ENCODE data around the gene KCNG2. TPM values are rescaled to one million over a fixed set of nuclear protein-coding genes. Genes with fewer than 3 reads are reported as not detected.
A peak's percentile ranks its signal among the peaks of the same experiment; 100 is the strongest.

The KCNG2 gene
- total RNA-seq, 1 donor from 2014 or later = not detected

GRCh38 chr18:79819064-79819967 is 21.6 kb downstream of the KCNG2 start:
- Mint-ChIP-seq H3K4me3 (no peak overlapping the region), H3K27ac (ENCODE audit: unreplicated experiment) (no peak overlapping the region), H3K27me3 (ENCODE audit: low read depth) (peaks cover 26% of the 10 kb centered on the region), H3K9me3 (no peaks in the 10 kb centered on the region), H3K4me1 (no peaks in the 10 kb centered on the region), H3K36me3 (ENCODE audit: low read depth) (no peaks in the 10 kb centered on the region)
- TF ChIP-seq CTCF (conservative IDR thresholded peaks at IDR 0.05) = no peak
- DNase-seq (ENCODE audit: low read depth, low spot score) = no peak

- Mint-ChIP-seq H3K36me3 (ENCODE audit: low read depth) (no peaks in the 10 kb centered on the region), H3K27ac (ENCODE audit: unreplicated experiment) (peak overlapping the region; percentile 76), H3K4me3 (no peak overlapping the region), H3K27me3 (ENCODE audit: low read depth) (peaks cover 19% of the 10 kb centered on the region), H3K9me3 (no peaks in the 10 kb centered on the region), H3K4me1 (no peaks in the 10 kb centered on the region)
- DNase-seq (ENCODE audit: low read depth, low spot score) = no peak
- no peak for TF ChIP-seq CTCF (conservative IDR thresholded peaks at IDR 0.05)
Measured at GRCh38 chr18:79819968-79820351, 22.2 kb downstream of the KCNG2 start.

GRCh38 chr18:79823120-79823519 is 25.4 kb downstream of the KCNG2 start:
- TF ChIP-seq CTCF (conservative IDR thresholded peaks at IDR 0.05) = no peak
- DNase-seq (ENCODE audit: low read depth, low spot score) = no peak
- Mint-ChIP-seq H3K36me3 (ENCODE audit: low read depth) (no peaks in the 10 kb centered on the region), H3K4me3 (no peak overlapping the region), H3K27me3 (ENCODE audit: low read depth) (peaks cover 5% of the 10 kb centered on the region), H3K4me1 (no peaks in the 10 kb centered on the region), H3K27ac (ENCODE audit: unreplicated experiment) (no peak overlapping the region), H3K9me3 (no peaks in the 10 kb centered on the region)

GRCh38 chr18:79825913-79826312 is 28.2 kb downstream of the KCNG2 start:
- Mint-ChIP-seq H3K27ac (ENCODE audit: unreplicated experiment) (no peak overlapping the region), H3K9me3 (no peaks in the 10 kb centered on the region), H3K36me3 (ENCODE audit: low read depth) (no peaks in the 10 kb centered on the region), H3K4me3 (no peak overlapping the region), H3K4me1 (no peaks in the 10 kb centered on the region), H3K27me3 (ENCODE audit: low read depth) (no peaks in the 10 kb centered on the region)
- no peak for TF ChIP-seq CTCF (conservative IDR thresholded peaks at IDR 0.05)
- DNase-seq (ENCODE audit: low read depth, low spot score) = no peak

GRCh38 chr18:79826966-79827365 is 29.2 kb downstream of the KCNG2 start:
- H3K4me3 Mint-ChIP-seq = no peak overlapping the region
- TF ChIP-seq CTCF (conservative IDR thresholded peaks at IDR 0.05) = no peak
- H3K36me3 Mint-ChIP-seq (ENCODE audit: low read depth) = no peaks in the 10 kb centered on the region
- no peaks in the 10 kb centered on the region for H3K4me1 Mint-ChIP-seq
- H3K27me3 Mint-ChIP-seq (ENCODE audit: low read depth) = no peaks in the 10 kb centered on the region
- DNase-seq (ENCODE audit: low read depth, low spot score) = no peak
- no peak overlapping the region for H3K27ac Mint-ChIP-seq (ENCODE audit: unreplicated experiment)
- no peaks in the 10 kb centered on the region for H3K9me3 Mint-ChIP-seq
